ENCODE data around the gene LDLRAD3.

LDLRAD3 gene

DNA sequence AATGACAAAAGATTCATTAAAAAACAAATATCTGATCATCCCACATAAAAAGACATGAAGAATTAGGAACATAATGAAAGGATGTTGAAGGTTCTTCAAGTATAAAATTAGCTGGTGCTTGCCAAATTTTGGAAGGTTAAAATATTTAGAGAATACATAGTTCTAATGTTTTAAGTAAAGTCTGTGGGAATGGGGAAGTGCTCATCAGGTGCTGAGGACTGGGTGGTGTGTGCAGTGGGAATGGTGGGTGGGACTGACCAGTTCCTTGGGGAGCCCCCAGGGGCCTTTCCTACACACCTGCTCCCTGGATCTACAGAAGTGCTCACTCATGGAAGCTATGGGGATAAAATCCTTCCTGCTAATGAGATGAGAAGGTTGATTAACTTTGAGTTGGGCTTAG is 11.8 kb downstream of the LDLRAD3 start:
- TF ChIP-seq, protein P1, sequence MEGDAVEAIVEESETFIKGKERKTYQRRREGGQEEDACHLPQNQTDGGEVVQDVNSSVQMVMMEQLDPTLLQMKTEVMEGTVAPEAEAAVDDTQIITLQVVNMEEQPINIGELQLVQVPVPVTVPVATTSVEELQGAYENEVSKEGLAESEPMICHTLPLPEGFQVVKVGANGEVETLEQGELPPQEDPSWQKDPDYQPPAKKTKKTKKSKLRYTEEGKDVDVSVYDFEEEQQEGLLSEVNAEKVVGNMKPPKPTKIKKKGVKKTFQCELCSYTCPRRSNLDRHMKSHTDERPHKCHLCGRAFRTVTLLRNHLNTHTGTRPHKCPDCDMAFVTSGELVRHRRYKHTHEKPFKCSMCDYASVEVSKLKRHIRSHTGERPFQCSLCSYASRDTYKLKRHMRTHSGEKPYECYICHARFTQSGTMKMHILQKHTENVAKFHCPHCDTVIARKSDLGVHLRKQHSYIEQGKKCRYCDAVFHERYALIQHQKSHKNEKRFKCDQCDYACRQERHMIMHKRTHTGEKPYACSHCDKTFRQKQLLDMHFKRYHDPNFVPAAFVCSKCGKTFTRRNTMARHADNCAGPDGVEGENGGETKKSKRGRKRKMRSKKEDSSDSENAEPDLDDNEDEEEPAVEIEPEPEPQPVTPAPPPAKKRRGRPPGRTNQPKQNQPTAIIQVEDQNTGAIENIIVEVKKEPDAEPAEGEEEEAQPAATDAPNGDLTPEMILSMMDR (IDR thresholded peaks at IDR 0.05; ENCODE audit: low read depth, low read length): no peak
- no peak for DNase-seq (ENCODE audit: extremely low read depth, low read depth)

DNA sequence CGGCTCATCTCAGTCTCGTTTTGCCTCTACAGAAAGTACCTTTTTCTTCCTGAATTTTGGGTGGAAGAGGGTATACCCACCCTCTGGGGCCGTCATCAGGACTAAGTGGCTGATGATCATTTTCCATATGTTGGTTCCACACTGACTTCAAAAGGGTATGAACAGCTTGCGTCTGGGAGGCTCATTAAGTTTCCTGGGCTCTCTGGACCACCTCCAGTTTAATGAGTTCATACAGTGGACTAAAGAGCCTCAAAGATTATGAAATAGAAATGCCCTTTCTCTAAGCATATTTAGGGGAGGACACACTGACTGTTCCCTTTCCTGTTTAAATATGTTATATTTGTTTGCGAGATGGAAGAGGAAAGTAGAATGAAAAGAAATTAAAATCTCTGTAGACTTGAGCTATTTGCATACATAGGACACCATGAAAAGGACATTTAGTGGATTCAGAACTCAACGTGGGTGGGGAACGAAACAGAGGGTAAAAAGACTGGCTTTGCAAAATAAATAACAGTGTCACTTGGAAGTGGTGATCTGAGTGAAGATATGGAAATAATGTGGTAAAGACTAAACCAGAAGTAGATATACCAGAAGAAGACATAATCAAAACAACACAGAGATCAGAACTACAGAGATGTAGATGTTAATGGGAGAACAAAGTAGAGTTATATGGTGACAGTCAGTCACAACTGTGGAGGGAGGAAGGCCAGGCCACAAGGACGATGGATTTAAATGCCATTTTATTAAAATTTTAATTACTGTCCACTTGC is 18.7 kb downstream of the LDLRAD3 start:
- no peak for DNase-seq (ENCODE audit: extremely low read depth, low read depth)
- TF ChIP-seq, protein P1 (IDR thresholded peaks at IDR 0.05; ENCODE audit: low read depth, low read length): no peak

DNA sequence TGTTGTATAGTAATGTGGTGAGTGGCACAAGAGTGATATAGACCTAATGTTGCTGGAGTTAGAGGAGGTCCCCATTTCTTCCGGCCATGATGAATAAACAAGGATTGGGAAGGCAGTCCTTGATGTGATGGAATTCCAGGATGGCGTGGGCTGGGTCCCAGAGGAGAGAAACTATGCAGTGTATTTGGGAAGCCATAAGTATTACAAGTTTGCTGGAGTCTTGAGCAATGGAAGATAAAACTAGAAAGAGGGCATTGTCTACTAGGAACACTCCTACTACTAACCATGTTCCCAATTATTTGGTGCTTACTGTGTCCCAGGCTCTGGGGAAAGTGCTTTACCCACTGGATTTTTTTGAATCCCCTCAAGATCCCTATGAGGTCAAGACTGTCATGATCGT is 20.0 kb downstream of the LDLRAD3 start:
- no peak for DNase-seq (ENCODE audit: extremely low read depth, low read depth)
- TF ChIP-seq, protein P1 (IDR thresholded peaks at IDR 0.05; ENCODE audit: low read depth, low read length): no peak

DNA sequence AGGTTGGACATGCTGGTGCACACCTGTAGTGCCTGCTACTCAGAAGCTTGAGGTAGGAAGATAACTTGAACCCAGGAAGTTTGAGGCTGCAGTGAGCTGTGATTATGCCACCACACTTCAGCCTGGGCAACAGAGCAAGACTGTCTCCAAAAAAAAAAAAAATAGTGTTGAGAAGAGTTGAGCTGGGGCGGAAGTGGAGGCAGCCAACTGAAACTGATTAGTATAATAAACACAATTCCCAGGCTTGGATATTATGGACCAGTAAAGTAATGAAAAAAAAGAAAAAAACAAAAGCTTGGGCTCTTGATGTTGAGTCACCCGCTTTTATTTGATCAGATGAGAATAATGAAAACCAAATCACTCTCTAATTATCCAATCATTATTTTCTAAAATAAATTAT is 21.0 kb downstream of the LDLRAD3 start:
- no peak for DNase-seq (ENCODE audit: extremely low read depth, low read depth)
- TF ChIP-seq, protein P1 (IDR thresholded peaks at IDR 0.05; ENCODE audit: low read depth, low read length): no peak

DNA sequence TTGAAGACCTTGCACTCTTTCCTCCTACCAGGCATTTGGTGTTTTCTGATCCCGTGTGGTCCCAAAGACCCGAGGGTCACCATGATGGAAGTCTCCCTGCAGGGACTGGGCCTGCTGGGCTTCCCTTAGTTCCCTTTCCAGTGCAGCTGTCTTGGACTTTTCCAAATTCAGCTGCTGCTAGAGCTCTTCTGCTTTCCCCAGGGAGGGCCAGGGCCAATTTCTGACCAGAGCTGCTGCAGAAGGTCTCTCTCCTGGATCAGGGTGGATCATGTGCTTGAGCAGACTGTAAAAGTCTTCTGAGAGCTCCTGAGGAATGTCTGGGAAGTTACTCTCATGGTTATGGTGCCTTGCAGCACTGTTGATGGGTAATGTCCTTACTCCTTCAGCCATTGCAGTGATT is 23.2 kb downstream of the LDLRAD3 start:
- DNase-seq (ENCODE audit: extremely low read depth, low read depth): no peak
- TF ChIP-seq, protein P1 (IDR thresholded peaks at IDR 0.05; ENCODE audit: low read depth, low read length): no peak

DNA sequence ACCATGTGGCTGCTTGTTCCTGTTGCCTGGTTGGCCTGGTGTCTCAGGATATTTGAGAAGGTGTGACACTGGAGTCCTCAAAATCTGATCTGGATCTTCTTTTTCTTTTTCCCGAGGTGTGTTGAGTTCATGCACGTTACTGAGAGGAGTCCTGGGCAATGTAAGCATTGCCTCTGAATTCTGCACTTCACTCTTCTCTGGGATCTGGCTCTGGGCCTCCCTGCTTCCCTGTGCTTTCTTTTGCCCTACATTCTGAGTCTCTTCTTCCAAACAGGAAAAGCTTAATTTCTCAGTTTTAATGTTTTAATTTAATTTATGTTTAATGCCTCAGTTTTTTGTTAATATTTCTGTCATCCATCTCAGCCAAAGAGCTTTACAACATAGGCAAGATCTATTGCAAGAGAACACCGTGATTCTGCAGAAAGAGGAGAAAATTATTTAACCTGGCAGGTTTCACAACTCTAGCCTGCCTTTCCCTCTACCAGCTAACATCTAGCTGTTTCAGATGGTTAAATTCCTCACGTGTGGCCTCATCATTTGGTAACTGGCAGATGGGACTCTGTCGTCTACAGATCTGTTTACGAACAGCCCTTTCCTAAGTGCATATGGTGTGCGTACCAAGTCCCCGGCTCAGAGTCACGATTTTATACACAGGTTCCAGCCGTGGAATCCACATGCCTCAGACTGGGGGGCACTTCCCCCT is 24.7 kb downstream of the LDLRAD3 start:
- TF ChIP-seq, protein P1 (IDR thresholded peaks at IDR 0.05; ENCODE audit: low read depth, low read length): no peak
- no peak for DNase-seq (ENCODE audit: extremely low read depth, low read depth)
